ENCODE measurements around the gene MRPL36.

Gene MRPL36

GRCh38 chr5:1751026-1751863 lies 48.4 kb downstream of the MRPL36 start:
- Histone ChIP-seq H3K4me3 (no peak overlapping the region), H3K9ac (ENCODE audit: insufficient read length) (no peak overlapping the region), H3K36me3 (ENCODE audit: insufficient read depth, low read length) (no peaks in the 10 kb centered on the region), H3K27ac (no peak overlapping the region), H3K9me3 (ENCODE audit: low read depth, low read length) (no peaks in the 10 kb centered on the region)
- no peak for DNase-seq (ENCODE audit: low read depth, low spot score)
- TF ChIP-seq POLR2AphosphoS5 (IDR thresholded peaks at IDR 0.05; ENCODE audit: borderline replicate concordance, low read depth, low read length): no peak
- TF ChIP-seq FOXP2 (optimal IDR thresholded peaks at IDR 0.05; ENCODE audit: control extremely low read depth, extremely low read length, insufficient read depth): no peak
- no peak for TF ChIP-seq EZH2 (IDR thresholded peaks at IDR 0.05)

GRCh38 chr5:1750469-1750868 lies 49.2 kb downstream of the MRPL36 start:
- Histone ChIP-seq H3K9me3 (ENCODE audit: low read depth, low read length) (no peaks in the 10 kb centered on the region), H3K27ac (no peak overlapping the region), H3K36me3 (ENCODE audit: insufficient read depth, low read length) (no peaks in the 10 kb centered on the region), H3K9ac (ENCODE audit: insufficient read length) (no peak overlapping the region), H3K4me3 (no peak overlapping the region)
- no peak for TF ChIP-seq FOXP2 (optimal IDR thresholded peaks at IDR 0.05; ENCODE audit: control extremely low read depth, extremely low read length, insufficient read depth)
- TF ChIP-seq EZH2 (IDR thresholded peaks at IDR 0.05): no peak
- TF ChIP-seq POLR2AphosphoS5 (IDR thresholded peaks at IDR 0.05; ENCODE audit: borderline replicate concordance, low read depth, low read length): no peak
- DNase-seq (ENCODE audit: low read depth, low spot score): no peak

DNA sequence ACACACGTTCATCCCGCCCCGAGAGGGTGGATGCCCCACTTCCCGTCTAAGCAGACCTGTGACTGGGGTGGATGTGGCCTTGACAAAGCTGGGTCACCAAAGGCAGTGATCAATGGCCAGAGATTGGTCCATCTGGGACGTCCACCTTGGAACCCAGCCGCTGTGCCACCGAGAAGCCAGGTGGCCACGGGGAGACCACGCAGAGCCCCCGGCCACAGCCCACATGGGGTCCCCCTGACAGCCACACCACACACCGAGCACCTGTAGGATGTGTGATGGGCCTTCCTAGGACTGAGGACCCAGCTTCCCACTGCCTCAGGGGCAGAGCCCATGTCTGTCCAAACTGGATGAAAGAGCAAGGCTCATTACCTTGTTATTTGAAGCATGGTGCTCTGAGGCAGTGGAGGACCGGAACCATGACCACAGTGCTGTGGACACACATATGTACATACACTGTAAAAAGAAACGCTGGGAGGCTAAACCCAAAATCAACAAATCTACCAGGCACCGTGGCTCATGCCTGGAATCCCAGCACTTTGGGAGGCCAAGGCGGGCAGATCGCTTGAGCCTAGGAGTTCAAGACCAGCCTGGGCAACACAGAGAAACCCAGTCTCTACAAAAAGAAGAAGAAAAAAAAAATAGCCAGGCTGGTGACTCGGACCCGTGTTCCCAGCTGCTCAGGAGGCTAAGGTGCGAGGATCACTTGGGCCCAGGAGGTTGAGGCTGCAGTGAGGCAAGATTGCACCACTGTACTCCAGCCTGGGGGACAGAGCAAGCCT lies 50.1 kb downstream of the MRPL36 start:
- Histone ChIP-seq H3K9me3 (ENCODE audit: low read depth, low read length) (no peaks in the 10 kb centered on the region), H3K9ac (ENCODE audit: insufficient read length) (no peak overlapping the region), H3K36me3 (ENCODE audit: insufficient read depth, low read length) (no peaks in the 10 kb centered on the region), H3K27ac (no peak overlapping the region), H3K4me3 (no peak overlapping the region)
- TF ChIP-seq EZH2 (IDR thresholded peaks at IDR 0.05): no peak
- DNase-seq (ENCODE audit: low read depth, low spot score): no peak

DNA sequence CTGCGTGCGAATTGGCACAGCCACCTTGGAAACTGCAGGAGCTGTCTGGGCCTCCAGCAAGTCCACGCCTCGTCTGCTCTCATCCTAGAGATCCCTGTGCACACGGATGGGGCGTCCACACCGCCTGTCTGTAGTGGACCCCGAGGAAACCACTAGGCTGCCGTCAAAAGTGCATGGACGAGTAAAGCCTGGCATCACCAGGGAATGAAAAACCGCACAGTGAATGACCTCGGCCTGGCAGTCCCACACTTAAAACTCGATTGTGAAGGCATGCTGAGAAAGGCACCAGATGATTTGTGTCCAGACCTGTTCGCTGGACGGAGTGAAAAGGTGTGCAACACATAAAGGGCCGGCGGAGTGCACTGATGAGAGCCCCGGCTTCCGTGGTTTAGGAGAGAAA lies 50.8 kb downstream of the MRPL36 start:
- Histone ChIP-seq H3K9me3 (ENCODE audit: low read depth, low read length) (no peaks in the 10 kb centered on the region), H3K27ac (no peak overlapping the region), H3K9ac (ENCODE audit: insufficient read length) (no peak overlapping the region), H3K36me3 (ENCODE audit: insufficient read depth, low read length) (no peaks in the 10 kb centered on the region), H3K4me3 (no peak overlapping the region)
- DNase-seq (ENCODE audit: low read depth, low spot score): no peak
- no peak for TF ChIP-seq POLR2AphosphoS5 (IDR thresholded peaks at IDR 0.05; ENCODE audit: borderline replicate concordance, low read depth, low read length)
- no peak for TF ChIP-seq FOXP2 (optimal IDR thresholded peaks at IDR 0.05; ENCODE audit: control extremely low read depth, extremely low read length, insufficient read depth)
- no peak for TF ChIP-seq EZH2 (IDR thresholded peaks at IDR 0.05)

Data from SK-N-MC (cell line).